HG02610 (cell line): Measurements from ENCODE around the gene JUNB.
A peak's percentile ranks its signal among the peaks of the same experiment; 100 is the strongest.

Source experiments
- ATAC-seq: cut with Tn5 transposase; IDR thresholded peaks from one replicate; pipeline ENCODE4 v1.9.1; 2021; ENCODE audit warnings: mild to moderate bottlenecking, moderate library complexity; ENCODE audit not compliant: unreplicated experiment

Gene JUNB

GRCh38 chr19:12791345-12792050 is at the start of gene JUNB:
TSS of gene JUNB (plus strand) at chr19:12791486. CDS start at chr19:12791772, 286 bp downstream.
- ATAC-seq, result peak; percentile 26

GRCh38 chr19:12745166-12745897 is 46.0 kb upstream of the JUNB start:
- no peak for ATAC-seq

DNA sequence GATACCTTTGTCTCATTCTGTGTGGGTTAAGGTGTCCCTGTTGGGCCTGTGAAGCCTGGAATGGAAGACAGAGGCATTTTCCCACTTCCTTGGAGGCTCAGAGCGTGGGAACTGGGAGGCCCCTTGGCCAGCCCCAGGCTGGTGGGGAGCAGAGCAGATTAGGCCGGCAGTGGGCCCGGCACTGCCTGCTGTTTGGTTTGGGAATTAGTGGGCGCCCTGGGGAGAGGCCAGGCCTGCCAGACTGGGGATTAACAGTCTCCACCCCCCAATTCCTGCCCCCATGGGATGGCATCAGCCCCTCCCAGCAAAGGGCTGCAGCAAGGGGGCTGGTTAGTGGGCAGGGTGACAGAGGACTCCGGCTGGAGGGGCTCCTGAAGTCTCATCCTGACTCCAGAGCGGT is 42.8 kb upstream of the JUNB start:
- ATAC-seq, result no peak

- ATAC-seq, result no peak
These were observed 41.3 kb upstream of the JUNB start for GRCh38 chr19:12749938-12750521.

- no peak for ATAC-seq
These were observed 40.4 kb upstream of the JUNB start for GRCh38 chr19:12750851-12751250.

DNA sequence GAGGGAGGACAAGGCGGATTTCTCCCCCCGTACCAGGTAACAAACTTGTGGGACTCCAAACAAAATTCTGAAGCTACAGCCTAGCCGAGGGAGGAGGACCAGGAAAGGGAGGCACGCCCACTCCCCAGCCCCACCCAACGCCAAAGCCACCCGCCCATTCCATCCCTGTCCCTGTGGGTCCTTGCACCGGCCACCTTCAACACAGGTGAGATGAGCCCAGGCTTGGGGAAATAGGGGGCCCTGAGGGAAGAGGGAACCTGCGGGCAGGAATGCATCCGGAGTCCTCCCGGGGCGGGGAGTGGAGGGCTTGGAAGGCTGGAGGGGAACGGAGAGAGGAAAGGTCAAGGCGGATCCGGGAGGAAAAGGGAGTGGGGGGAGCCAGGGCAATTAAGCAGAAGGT is 39.7 kb upstream of the JUNB start, which contains the start of gene BEST2:
Gene BEST2, plus strand, starts transcription at position 157 of the 400 bp plus-strand sequence. CDS start 802 bp downstream, outside the sequence.
- no peak for ATAC-seq

DNA sequence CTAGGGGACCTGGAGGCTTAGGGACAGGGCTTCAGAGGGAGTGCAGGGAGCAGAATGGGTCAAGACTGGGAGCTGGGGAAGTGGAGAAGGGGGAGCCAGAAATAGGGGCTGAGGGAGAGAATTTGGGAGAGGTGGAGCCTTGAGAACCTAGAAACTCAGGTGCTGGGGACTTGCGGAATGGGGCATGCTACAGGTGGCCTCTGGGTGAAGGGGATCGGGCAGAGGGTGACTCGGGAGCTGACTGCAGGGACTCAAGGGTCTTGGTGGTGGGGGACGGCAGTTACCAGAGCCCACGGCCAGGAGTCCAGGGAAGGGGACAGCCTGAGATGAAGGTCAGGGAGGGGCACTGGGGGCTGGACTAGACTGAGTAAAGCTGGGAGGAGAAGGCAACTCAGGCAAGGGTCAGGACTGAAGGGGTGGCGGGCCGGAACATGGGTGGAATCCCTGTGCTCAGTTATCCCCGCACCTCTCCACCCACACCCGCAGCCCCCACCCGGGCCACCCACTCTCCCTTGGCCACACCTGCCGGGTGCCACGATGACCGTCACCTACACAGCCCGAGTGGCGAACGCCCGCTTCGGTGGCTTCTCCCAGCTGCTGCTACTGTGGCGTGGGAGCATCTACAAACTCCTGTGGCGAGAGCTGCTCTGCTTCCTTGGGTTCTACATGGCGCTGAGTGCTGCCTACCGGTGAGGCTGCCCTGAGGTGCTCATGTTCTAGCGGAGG is 39.1 kb upstream of the JUNB start:
- ATAC-seq, result no peak

GRCh38 chr19:12754465-12755196 is 36.7 kb upstream of the JUNB start:
- ATAC-seq, result no peak

- ATAC-seq, result no peak
These were observed 35.0 kb upstream of the JUNB start for GRCh38 chr19:12756150-12756883.

DNA sequence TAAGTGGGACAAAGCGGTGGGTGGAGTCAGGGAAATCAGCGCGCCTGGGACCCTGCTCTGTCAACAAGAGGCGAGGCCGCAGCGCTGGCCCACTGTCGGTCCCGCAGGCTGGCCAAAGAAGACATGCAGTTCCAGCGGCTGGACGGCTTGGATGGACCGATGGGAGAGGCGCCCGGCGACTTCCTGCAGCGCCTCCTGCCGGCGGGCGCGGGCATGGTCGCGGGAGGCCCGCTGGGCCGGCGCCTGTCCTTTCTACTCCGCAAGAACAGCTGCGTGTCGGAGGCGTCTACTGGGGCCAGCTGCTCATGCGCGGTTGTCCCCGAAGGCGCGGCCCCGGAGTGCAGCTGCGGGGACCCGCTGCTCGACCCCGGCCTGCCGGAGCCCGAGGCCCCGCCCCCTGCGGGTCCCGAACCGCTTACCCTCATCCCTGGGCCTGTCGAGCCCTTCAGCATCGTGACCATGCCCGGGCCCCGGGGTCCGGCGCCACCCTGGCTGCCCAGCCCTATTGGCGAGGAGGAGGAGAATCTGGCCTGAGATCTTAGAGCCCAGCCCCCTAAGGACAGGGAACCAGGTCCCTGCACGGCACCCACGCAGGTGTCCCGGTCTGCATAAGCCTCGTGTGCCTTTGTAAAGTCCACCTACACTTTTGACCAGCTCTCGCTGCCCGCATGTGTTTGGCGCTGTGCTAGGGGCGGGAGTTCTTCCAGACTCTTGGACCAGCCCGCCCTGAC is 33.6 kb upstream of the JUNB start:
- ATAC-seq, result no peak

GRCh38 chr19:12759686-12760085 is 31.6 kb upstream of the JUNB start:
- ATAC-seq, result no peak

DNA sequence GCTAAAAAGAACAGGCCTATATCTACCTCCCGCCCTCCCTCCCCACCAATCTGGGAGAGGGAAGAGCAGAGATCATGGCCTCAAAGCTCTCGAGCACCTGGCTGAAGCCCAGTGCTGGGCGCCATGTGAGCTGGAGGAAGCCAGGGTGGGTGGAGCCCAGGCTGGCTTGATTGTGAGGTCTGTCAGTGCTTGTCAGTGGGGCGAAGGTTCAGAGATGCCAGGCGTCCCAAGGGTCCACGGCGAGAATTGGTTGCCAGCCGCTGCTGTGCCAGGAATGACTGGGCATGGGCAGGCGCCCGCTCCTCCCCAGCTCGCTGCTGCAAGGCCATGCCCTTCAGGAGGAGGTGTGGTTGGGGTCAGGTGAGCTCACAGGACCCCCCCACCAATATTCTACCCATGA is 28.2 kb upstream of the JUNB start:
- no peak for ATAC-seq

DNA sequence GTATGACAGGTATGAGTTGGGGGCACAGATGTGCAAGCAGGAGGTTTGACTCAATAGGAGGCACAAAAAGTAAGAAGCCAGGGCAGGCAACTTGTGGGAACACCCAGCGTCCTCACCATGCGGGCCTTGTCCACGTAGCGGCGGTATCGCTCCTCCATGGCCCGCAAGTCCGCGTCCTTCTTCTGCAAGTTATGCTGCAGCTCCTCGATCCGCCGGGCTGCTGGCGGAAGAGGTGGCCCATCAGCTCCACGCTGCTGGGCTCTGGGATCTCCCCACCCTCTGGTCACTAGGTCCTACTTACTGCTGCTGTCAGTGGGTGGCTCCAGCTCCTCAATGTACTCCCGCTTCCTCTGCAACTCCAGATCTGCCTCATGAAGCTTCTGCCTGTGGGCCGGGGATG is 26.6 kb upstream of the JUNB start:
- ATAC-seq, result no peak

- no peak for ATAC-seq
These were observed 25.2 kb upstream of the JUNB start for GRCh38 chr19:12766051-12766521.

GRCh38 chr19:12767150-12767549 is 24.1 kb upstream of the JUNB start:
- ATAC-seq, result no peak

DNA sequence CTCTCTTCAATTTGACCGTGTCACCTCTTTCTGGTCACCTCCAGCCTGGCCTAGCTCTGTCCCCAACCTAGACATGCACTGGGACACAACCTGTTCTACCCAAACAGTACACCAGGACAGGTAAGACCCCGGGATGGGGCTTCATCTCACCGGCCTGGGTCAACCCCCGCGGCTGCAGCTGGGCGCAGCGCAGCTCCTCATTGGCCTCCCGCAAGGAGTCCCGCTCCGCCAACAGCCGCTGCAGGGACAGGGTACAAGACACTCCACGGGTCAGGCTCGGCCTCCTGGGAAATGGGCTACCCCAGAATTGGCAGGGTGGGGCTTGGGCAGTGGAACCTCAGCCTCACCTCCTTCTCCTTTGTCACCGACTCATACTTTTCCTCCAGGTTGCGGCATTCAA is 23.6 kb upstream of the JUNB start:
- ATAC-seq, result no peak

- ATAC-seq, result no peak
These were observed 21.6 kb upstream of the JUNB start for GRCh38 chr19:12769689-12770088.

DNA sequence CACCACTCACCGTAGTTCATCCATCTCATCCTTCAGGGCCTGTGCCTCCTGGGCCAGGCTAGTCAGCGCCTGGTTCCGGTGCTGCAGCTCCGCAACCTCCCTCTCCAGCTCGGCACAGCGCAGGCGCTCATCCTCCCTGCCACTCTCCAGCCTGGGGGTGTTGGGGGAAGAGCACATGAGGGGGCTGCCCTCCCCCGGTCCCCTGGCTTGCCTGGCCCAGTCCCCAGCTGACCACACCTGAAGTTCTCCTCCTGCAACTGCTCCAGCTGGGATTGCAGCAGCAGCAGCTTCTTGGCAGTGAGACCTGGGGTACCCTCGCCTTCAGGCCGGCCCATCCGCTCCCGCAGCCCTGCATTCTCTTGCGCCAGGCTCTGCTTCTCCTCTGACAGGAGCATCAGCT is 20.4 kb upstream of the JUNB start:
- no peak for ATAC-seq

GRCh38 chr19:12772323-12772722 is 19.0 kb upstream of the JUNB start:
- ATAC-seq, result no peak
